Mammary epithelial cell (primary cell): ENCODE data around the gene AP2S1.

Source experiments
- EZH2 ChIP-seq: IDR thresholded peaks from 2 replicates; pipeline ENCODE4 v1.6.1; 2012; ENCODE audit warnings: low read length, inconsistent platforms, borderline replicate concordance
- TF ChIP-seq, protein P1 (sequence below), 2 donors: IDR thresholded peaks in 1 of 2; conservative IDR thresholded peaks in 1 of 2; 2 replicates each; pipeline ENCODE4 v1.5.1; 2011 to 2012; ENCODE audit warnings: inconsistent platforms in 2 of 2, low read length in 2 of 2, mild to moderate bottlenecking in 2 of 2, control low read depth in 1 of 2, low read depth in 1 of 2; ENCODE audit not compliant: insufficient read depth in 1 of 2; ENCODE audit errors: extremely low read depth in 1 of 2

DNA sequence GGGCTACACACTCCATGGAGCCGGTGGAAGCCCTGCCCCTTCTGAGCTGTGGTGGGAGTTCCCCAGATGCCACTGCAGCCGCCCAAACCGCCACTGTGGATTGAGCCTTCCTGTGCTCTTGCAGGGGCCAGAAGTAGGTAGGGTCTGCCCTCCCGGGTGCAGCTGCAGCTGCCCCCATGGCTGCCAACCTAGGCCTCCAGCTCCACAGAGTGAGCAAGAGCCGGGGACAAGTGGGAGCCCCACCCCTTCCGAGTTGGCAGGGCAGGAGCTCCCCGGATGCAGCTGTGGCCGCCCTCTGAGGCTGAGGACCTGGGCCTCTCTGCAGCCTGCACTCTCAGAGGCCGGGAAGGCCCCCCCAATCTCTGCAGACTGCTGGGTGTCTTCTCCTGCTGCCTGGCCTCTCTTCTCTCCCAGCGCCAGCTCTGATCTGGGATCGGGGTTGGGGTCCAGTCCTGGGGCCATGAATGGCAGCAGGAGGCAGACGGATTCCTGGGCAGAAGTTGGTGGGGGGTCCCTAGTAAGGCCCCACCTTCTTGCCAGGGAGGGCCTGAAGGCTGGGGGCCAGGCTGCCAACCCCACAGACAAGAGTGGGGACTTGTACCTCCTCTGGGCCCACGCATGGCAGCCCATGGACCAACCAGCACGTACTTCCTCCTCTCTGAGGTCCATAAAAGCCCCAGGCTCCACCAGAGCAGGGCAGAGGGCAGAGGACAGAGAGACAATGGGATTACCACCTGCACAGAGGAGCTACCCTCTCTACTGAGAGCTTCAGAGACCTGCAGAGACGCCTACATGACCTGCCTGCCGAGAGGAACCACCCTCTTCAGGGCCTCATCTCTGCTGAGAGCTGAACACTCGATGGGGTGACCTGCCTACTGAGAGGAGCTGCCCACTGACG is 28.9 kb downstream of the AP2S1 start:
- TF ChIP-seq, protein P1, sequence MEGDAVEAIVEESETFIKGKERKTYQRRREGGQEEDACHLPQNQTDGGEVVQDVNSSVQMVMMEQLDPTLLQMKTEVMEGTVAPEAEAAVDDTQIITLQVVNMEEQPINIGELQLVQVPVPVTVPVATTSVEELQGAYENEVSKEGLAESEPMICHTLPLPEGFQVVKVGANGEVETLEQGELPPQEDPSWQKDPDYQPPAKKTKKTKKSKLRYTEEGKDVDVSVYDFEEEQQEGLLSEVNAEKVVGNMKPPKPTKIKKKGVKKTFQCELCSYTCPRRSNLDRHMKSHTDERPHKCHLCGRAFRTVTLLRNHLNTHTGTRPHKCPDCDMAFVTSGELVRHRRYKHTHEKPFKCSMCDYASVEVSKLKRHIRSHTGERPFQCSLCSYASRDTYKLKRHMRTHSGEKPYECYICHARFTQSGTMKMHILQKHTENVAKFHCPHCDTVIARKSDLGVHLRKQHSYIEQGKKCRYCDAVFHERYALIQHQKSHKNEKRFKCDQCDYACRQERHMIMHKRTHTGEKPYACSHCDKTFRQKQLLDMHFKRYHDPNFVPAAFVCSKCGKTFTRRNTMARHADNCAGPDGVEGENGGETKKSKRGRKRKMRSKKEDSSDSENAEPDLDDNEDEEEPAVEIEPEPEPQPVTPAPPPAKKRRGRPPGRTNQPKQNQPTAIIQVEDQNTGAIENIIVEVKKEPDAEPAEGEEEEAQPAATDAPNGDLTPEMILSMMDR (conservative IDR thresholded peaks at IDR 0.05 in 1 of 2, IDR thresholded peaks at IDR 0.05 in 1 of 2; ENCODE audit: extremely low read depth in 1 of 2, insufficient read depth in 1 of 2, low read depth in 1 of 2, low read length in 2 of 2) = no peak
- no peak for TF ChIP-seq EZH2
